GM23338 (cell line): ENCODE data around the gene CEP295NL. TPM values are rescaled to one million over a fixed set of nuclear protein-coding genes. Genes with fewer than 3 reads are reported as not detected.

Experiments
- ATAC-seq: fragments of 200-7000 bp; cut with Tn5 transposase; 3 replicates; pipeline ENCODE4 v1.9.1; 2020
- DNase-seq: peaks from one replicate; pipeline ENCODE4 v3.0.0-alpha.2; 2015; ENCODE audit warnings: low spot score
- H2AFZ ChIP-seq: fragments of 200-600 bp; sonication (generic); 2 replicates; pipeline ENCODE4 v1.8.0; 2016; ENCODE audit warnings: antibody characterized with exemption, mild to moderate bottlenecking, moderate library complexity
- H3F3A ChIP-seq: fragments of 200-600 bp; sonication (generic); replicated peaks from 2 replicates; pipeline ENCODE4 v1.8.0; 2017; ENCODE audit warnings: antibody characterized with exemption, mixed run types, low read depth
- H3K27ac ChIP-seq: fragments of 200-600 bp; sonication (generic); 2 replicates; pipeline ENCODE4 v1.6.1; 2016; ENCODE audit warnings: low read depth
- H3K27me3 ChIP-seq: fragments of 200-600 bp; sonication (generic); 2 replicates; pipeline ENCODE4 v1.8.0; 2016; ENCODE audit warnings: mild to moderate bottlenecking, mixed run types, moderate library complexity; ENCODE audit not compliant: insufficient read depth
- H3K36me3 ChIP-seq: fragments of 200-600 bp; sonication (generic); 2 replicates; pipeline ENCODE4 v1.8.0; 2016; ENCODE audit warnings: mild to moderate bottlenecking; ENCODE audit not compliant: insufficient read depth
- H3K4me1 ChIP-seq: fragments of 200-600 bp; sonication (generic); 2 replicates; pipeline ENCODE4 v1.8.0; 2016; ENCODE audit warnings: mild to moderate bottlenecking, moderate library complexity; ENCODE audit not compliant: insufficient read depth
- H3K4me2 ChIP-seq: fragments of 200-600 bp; sonication (generic); 2 replicates; pipeline ENCODE4 v1.7.1; 2017; ENCODE audit warnings: mixed run types
- H3K4me3 ChIP-seq: fragments of 200-600 bp; sonication (generic); 2 replicates; pipeline ENCODE4 v1.6.1; 2016; ENCODE audit warnings: mixed run types
- H3K79me2 ChIP-seq: fragments of 200-600 bp; sonication (generic); replicated peaks from 2 replicates; pipeline ENCODE4 v1.8.0; 2017; ENCODE audit warnings: mild to moderate bottlenecking; ENCODE audit not compliant: insufficient read depth
- H3K9me2 ChIP-seq: fragments of 200-600 bp; sonication (generic); 2 replicates; pipeline ENCODE4 v1.8.0; 2017; ENCODE audit not compliant: insufficient read depth
- H4K20me1 ChIP-seq: fragments of 200-600 bp; sonication (generic); replicated peaks from 2 replicates; pipeline ENCODE4 v1.8.0; 2017; ENCODE audit warnings: mild to moderate bottlenecking; ENCODE audit not compliant: insufficient read depth
- H3K27ac Mint-ChIP-seq: 2 replicates; pipeline ENCODE4 v1.8.0; 2020; ENCODE audit warnings: inconsistent platforms, mild to moderate bottlenecking, moderate library complexity, mixed read lengths
- H3K27me3 Mint-ChIP-seq: 3 replicates; pipeline ENCODE4 v1.8.0; 2022; ENCODE audit warnings: low read depth, mild to moderate bottlenecking, moderate library complexity, mixed read lengths, inconsistent platforms; ENCODE audit not compliant: insufficient read depth, poor library complexity
- H3K36me3 Mint-ChIP-seq: 3 replicates; pipeline ENCODE4 v1.8.0; 2021; ENCODE audit warnings: low read depth, mild to moderate bottlenecking, inconsistent platforms, moderate library complexity, mixed read lengths
- H3K4me1 Mint-ChIP-seq: 3 replicates; pipeline ENCODE4 v1.8.0; 2020; ENCODE audit warnings: mild to moderate bottlenecking, inconsistent platforms, mixed read lengths
- H3K4me3 Mint-ChIP-seq: 3 replicates; pipeline ENCODE4 v1.8.0; 2021; ENCODE audit warnings: moderate library complexity, mild to moderate bottlenecking, inconsistent platforms, mixed read lengths
- H3K9me3 Mint-ChIP-seq: 3 replicates; pipeline ENCODE4 v1.8.0; 2020; ENCODE audit warnings: moderate library complexity, mild to moderate bottlenecking, inconsistent platforms, mixed read lengths
- CREB1 ChIP-seq: fragments of 250-450 bp; sonication (Bioruptor Pico); IDR thresholded peaks from 2 replicates; pipeline ENCODE4 v1.5.0; 2020; ENCODE audit warnings: low read depth, mild to moderate bottlenecking, moderate library complexity
- CTCF ChIP-seq, 2 experiments: fragments of 200-600 bp in 1 of 2; sonication (generic) in 1 of 2; conservative IDR thresholded peaks; 2 replicates each; pipeline versions ENCODE4 v1.5.1 to v1.6.1; 2016 to 2017; ENCODE audit warnings: antibody characterized with exemption in 2 of 2, low read depth in 2 of 2, mild to moderate bottlenecking in 2 of 2, moderate library complexity in 1 of 2
- EZH2 ChIP-seq: fragments of 200-600 bp; sonication (generic); IDR thresholded peaks from one replicate; pipeline ENCODE4 v1.8.0; 2017; ENCODE audit warnings: antibody characterized with exemption, mild to moderate bottlenecking, low read depth; ENCODE audit not compliant: unreplicated experiment
- EZH2phosphoT487 ChIP-seq: fragments of 200-600 bp; sonication (generic); IDR thresholded peaks from one replicate; pipeline ENCODE4 v1.8.1; 2018; ENCODE audit warnings: antibody characterized with exemption; ENCODE audit not compliant: unreplicated experiment
- REST ChIP-seq: IDR thresholded peaks from one replicate; pipeline ENCODE4 v1.6.1; 2018; ENCODE audit warnings: antibody characterized with exemption; ENCODE audit not compliant: unreplicated experiment
- STAT1 ChIP-seq: IDR thresholded peaks from one replicate; pipeline ENCODE4 v1.6.1; 2016; ENCODE audit warnings: antibody characterized with exemption; ENCODE audit not compliant: unreplicated experiment
- ZNF331 ChIP-seq: fragments of 250-450 bp; sonication (Bioruptor Pico); IDR thresholded peaks from 2 replicates; pipeline ENCODE4 v1.5.0; 2020; ENCODE audit warnings: low read depth, mild to moderate bottlenecking, moderate library complexity
- polyA plus RNA-seq: library from polyadenylated mRNA; unstranded; fragments of >200 nt; fragmentation: Nextera tagmentation; extraction: Ambion mirVana; gene quantifications from 2 replicates; pipeline ENCODE4 v1.2.1, GENCODE V29; 2016
- total RNA-seq: library from RNA; depleted of rRNA; stranded (reverse); fragments of >200 nt; shearing (Covaris generic); gene quantifications from 2 replicates; pipeline ENCODE4 v1.2.3, GENCODE V29; 2014

CEP295NL gene
- total and polyA plus RNA-seq, 2 experiments from 2014 or later = 0.69 TPM; not detected in 1

- TF ChIP-seq REST (no peak), EZH2phosphoT487 (no peak), ZNF331 (CRISPR knock-in tag) (no peak), STAT1 (no peak)
Observed at GRCh38 chr17:78935419-78936323, 32.7 kb upstream of the CEP295NL start (continued).

GRCh38 chr17:78934681-78935418, 31.8 kb upstream of the CEP295NL start:
- Mint-ChIP-seq H3K27me3 (peaks cover 10% of the 10 kb centered on the region), H3K9me3 (no peaks in the 10 kb centered on the region), H3K4me3 (no peak overlapping the region), H3K27ac (no peak overlapping the region; the same call in 1 of the 2 replicates), H3K36me3 (no peaks in the 10 kb centered on the region), H3K4me1 (peaks cover 14% of the 10 kb centered on the region; the same call in 2 of the 3 replicates)
- no peak overlapping the region for H3K27ac ChIP-seq
- peak overlapping the region; percentile 72; the same call in 1 of the 2 replicates for H2AFZ ChIP-seq
- no peaks in the 10 kb centered on the region for H4K20me1 ChIP-seq
- H3K9me2 ChIP-seq = no peaks in the 10 kb centered on the region
- H3K4me2 ChIP-seq = no peak overlapping the region
- H3F3A ChIP-seq = no peaks in the 10 kb centered on the region
- no peak for DNase-seq
- H3K27me3 ChIP-seq = no peaks in the 10 kb centered on the region
- H3K4me1 ChIP-seq = peaks cover 3% of the 10 kb centered on the region; the same call in 1 of the 2 replicates
- no peaks in the 10 kb centered on the region for H3K36me3 ChIP-seq
- no peak for TF ChIP-seq EZH2
- ATAC-seq = no peak
- no peaks in the 10 kb centered on the region for H3K79me2 ChIP-seq
- H3K4me3 ChIP-seq = no peak overlapping the region

- ATAC-seq (peak; percentile 84), DNase-seq (peak; percentile 65)
- no peak overlapping the region for H3K4me3 ChIP-seq
- H3K4me2 ChIP-seq = no peak overlapping the region
- no peak overlapping the region for H3K27ac ChIP-seq
- peaks cover 3% of the 10 kb centered on the region; the same call in 1 of the 2 replicates for H3K4me1 ChIP-seq
- H3K79me2 ChIP-seq = no peaks in the 10 kb centered on the region
- no peaks in the 10 kb centered on the region for H3K27me3 ChIP-seq
- no peak overlapping the region for H3K4me3 Mint-ChIP-seq
- no peaks in the 10 kb centered on the region for H3K9me2 ChIP-seq
- no peaks in the 10 kb centered on the region for H3F3A ChIP-seq
- H3K27me3 Mint-ChIP-seq = peaks cover 10% of the 10 kb centered on the region
- no peaks in the 10 kb centered on the region for H3K9me3 Mint-ChIP-seq
- peak overlapping the region; percentile 72; the same call in 1 of the 2 replicates for H2AFZ ChIP-seq
- H3K36me3 ChIP-seq = no peaks in the 10 kb centered on the region
- H3K4me1 Mint-ChIP-seq = peaks cover 14% of the 10 kb centered on the region; the same call in 2 of the 3 replicates
- TF ChIP-seq CREB1 (CRISPR knock-in tag) (peak; percentile 50; the same call in 1 of the 2 replicates), CTCF (conservative IDR thresholded peaks at IDR 0.05; ENCODE audit: low read depth in 2 of 2) (no peak), STAT1 (no peak)
- no peaks in the 10 kb centered on the region for H4K20me1 ChIP-seq
- no peak overlapping the region; the same call in none of the 2 replicates for H3K27ac Mint-ChIP-seq
- no peaks in the 10 kb centered on the region for H3K36me3 Mint-ChIP-seq
Observed at GRCh38 chr17:78933959-78934568, 31.1 kb upstream of the CEP295NL start.
